GM10248 (cell line): ENCODE data around the gene GOSR1.
"Not testable (repeated sequence)": the region's sequence is repeated elsewhere in the genome, so short reads cannot be mapped to it uniquely, and the experiment has no call there.

Source experiments
- CTCF ChIA-PET: fragments of 300-600 bp; sonication (Branson Sonifier 250); formaldehyde crosslinking; extraction: SDS; loops from one replicate; lab custom pipeline; 2021; ENCODE audit warnings: antibody characterized with exemption; lab: Yijun Ruan, JAX
- POLR2A ChIA-PET: fragments of 350-650 bp; sonication (Branson Sonifier 250); formaldehyde crosslinking; extraction: SDS; loops from one replicate; lab custom pipeline; 2020; ENCODE audit warnings: antibody characterized with exemption; lab: Yijun Ruan, JAX
- DNase-seq: peaks from one replicate; pipeline ENCODE4 v3.0.0; 2012; ENCODE audit errors: extremely low spot score
- CTCF ChIP-seq: IDR thresholded peaks from 2 replicates; pipeline ENCODE4 v1.5.1; 2012; ENCODE audit warnings: mild to moderate bottlenecking, low read depth; ENCODE audit errors: extremely low read depth, missing control alignments, control extremely low read depth

The GOSR1 gene

GRCh38 chr17:30547778-30548573, 70.8 kb downstream of the GOSR1 start:
- POLR2A ChIA-PET = no interaction called here
- no peak for TF ChIP-seq CTCF
- no peak for DNase-seq
- CTCF ChIA-PET = no interaction called here

- POLR2A ChIA-PET = not testable (repeated sequence)
- CTCF ChIA-PET = interaction anchor here (1.0 kb wide), 1 partner anchor 10 kb away, joined by 3 read pairs; no protein-coding TSS in a partner anchor
Measured at GRCh38 chr17:30549181-30549580, 72.0 kb downstream of the GOSR1 start.

GRCh38 chr17:30549864-30550511, 72.8 kb downstream of the GOSR1 start:
- no peak for DNase-seq
- TF ChIP-seq CTCF = no peak
- CTCF ChIA-PET = interaction anchor here (1.0 kb wide), 1 partner anchor 11 kb away, joined by 3 read pairs; no protein-coding TSS in a partner anchor
- POLR2A ChIA-PET = no interaction called here

More at GRCh38 chr17:30549181-30549580, 72.0 kb downstream of the GOSR1 start:
- not testable (repeated sequence) for DNase-seq

GRCh38 chr17:30550512-30551273, 73.5 kb downstream of the GOSR1 start:
- POLR2A ChIA-PET = no interaction called here
- DNase-seq = peak; percentile 49

GRCh38 chr17:30551274-30551995, 74.2 kb downstream of the GOSR1 start:
- DNase-seq, POLR2A ChIA-PET: not testable (repeated sequence)
- CTCF ChIA-PET = interaction anchor here (1.1 to 1.8 kb wide), 2 partner anchors 74 to 212 kb away, joined by 3 to 6 read pairs; partner anchors contain the start of gene GOSR1

More at GRCh38 chr17:30550512-30551273, 73.5 kb downstream of the GOSR1 start:
- CTCF ChIA-PET = no interaction called here
- no peak for TF ChIP-seq CTCF

- no peak for TF ChIP-seq CTCF
- POLR2A ChIA-PET = no interaction called here
- DNase-seq = no peak
- CTCF ChIA-PET = interaction anchor here (1.1 to 1.8 kb wide), 2 partner anchors 75 to 212 kb away, joined by 3 to 6 read pairs; partner anchors contain the start of gene GOSR1
Measured at GRCh38 chr17:30551996-30552339, 74.8 kb downstream of the GOSR1 start.
